GM19351 (cell line): ENCODE results near the gene CPEB3.
A peak's percentile ranks its signal among the peaks of the same experiment; 100 is the strongest.

Source experiments
- ATAC-seq: cut with Tn5 transposase; IDR thresholded peaks from one replicate; pipeline ENCODE4 v1.9.1; 2021; ENCODE audit warnings: mild to moderate bottlenecking, moderate library complexity; ENCODE audit not compliant: unreplicated experiment

Gene CPEB3

GRCh38 chr10:92268748-92269147, 22.1 kb downstream of the CPEB3 start:
- no peak for ATAC-seq

- ATAC-seq = no peak
Measured at GRCh38 chr10:92267343-92267742, 23.5 kb downstream of the CPEB3 start.

- ATAC-seq = no peak
Measured at GRCh38 chr10:92265687-92266258, 25.1 kb downstream of the CPEB3 start.

- no peak for ATAC-seq
Measured at GRCh38 chr10:92264249-92264648, 26.6 kb downstream of the CPEB3 start.

- no peak for ATAC-seq
Measured at GRCh38 chr10:92263396-92263795, 27.5 kb downstream of the CPEB3 start.

GRCh38 chr10:92248566-92248965, 42.3 kb downstream of the CPEB3 start:
- no peak for ATAC-seq

- peak; percentile 46 for ATAC-seq
Measured at GRCh38 chr10:92244796-92245195, 46.1 kb downstream of the CPEB3 start.

GRCh38 chr10:92242910-92243671, 47.8 kb downstream of the CPEB3 start:
- ATAC-seq = no peak

- ATAC-seq = no peak
Measured at GRCh38 chr10:92242380-92242779, 48.5 kb downstream of the CPEB3 start.

- no peak for ATAC-seq
Measured at GRCh38 chr10:92241501-92241900, 49.4 kb downstream of the CPEB3 start.

- ATAC-seq = no peak
Measured at GRCh38 chr10:92241158-92241500, 49.7 kb downstream of the CPEB3 start.

GRCh38 chr10:92240289-92241157, 50.4 kb downstream of the CPEB3 start:
- peak; percentile 59 for ATAC-seq

- peak; percentile 34 for ATAC-seq
Measured at GRCh38 chr10:92239600-92240288, 51.1 kb downstream of the CPEB3 start.

GRCh38 chr10:92239151-92239599, 51.7 kb downstream of the CPEB3 start:
- ATAC-seq = no peak

GRCh38 chr10:92238586-92239098, 52.2 kb downstream of the CPEB3 start:
- no peak for ATAC-seq

GRCh38 chr10:92238054-92238585, 52.8 kb downstream of the CPEB3 start:
- no peak for ATAC-seq

- no peak for ATAC-seq
Measured at GRCh38 chr10:92231196-92231595, 59.7 kb downstream of the CPEB3 start.

- no peak for ATAC-seq
Measured at GRCh38 chr10:92222603-92223262, 68.1 kb downstream of the CPEB3 start.

- no peak for ATAC-seq
Measured at GRCh38 chr10:92219559-92219958, 71.3 kb downstream of the CPEB3 start.

GRCh38 chr10:92218569-92218968, 72.3 kb downstream of the CPEB3 start:
- no peak for ATAC-seq
